ENCODE results near the gene DNAJC17. TPM values are rescaled to one million over a fixed set of nuclear protein-coding genes. Genes with fewer than 3 reads are reported as not detected.

DNAJC17 gene
- total RNA-seq, 6 experiments from 2014 or later, result 7.8 to 23.7 (median 17.7) TPM

- no peak for TF ChIP-seq POLR2A (IDR thresholded peaks at IDR 0.05)
- TF ChIP-seq, protein P1, sequence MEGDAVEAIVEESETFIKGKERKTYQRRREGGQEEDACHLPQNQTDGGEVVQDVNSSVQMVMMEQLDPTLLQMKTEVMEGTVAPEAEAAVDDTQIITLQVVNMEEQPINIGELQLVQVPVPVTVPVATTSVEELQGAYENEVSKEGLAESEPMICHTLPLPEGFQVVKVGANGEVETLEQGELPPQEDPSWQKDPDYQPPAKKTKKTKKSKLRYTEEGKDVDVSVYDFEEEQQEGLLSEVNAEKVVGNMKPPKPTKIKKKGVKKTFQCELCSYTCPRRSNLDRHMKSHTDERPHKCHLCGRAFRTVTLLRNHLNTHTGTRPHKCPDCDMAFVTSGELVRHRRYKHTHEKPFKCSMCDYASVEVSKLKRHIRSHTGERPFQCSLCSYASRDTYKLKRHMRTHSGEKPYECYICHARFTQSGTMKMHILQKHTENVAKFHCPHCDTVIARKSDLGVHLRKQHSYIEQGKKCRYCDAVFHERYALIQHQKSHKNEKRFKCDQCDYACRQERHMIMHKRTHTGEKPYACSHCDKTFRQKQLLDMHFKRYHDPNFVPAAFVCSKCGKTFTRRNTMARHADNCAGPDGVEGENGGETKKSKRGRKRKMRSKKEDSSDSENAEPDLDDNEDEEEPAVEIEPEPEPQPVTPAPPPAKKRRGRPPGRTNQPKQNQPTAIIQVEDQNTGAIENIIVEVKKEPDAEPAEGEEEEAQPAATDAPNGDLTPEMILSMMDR (IDR thresholded peaks at IDR 0.05), result no peak
- DNase-seq (no peak), ATAC-seq (no peak)
- Histone ChIP-seq H3K9me3 (no peaks in the 10 kb centered on the region), H3K4me1 (no peaks in the 10 kb centered on the region), H3K27me3 (no peaks in the 10 kb centered on the region), H3K4me3 (no peak overlapping the region), H3K27ac (no peak overlapping the region), H3K36me3 (no peaks in the 10 kb centered on the region)
- intact Hi-C loops (cut with DNase I), result no loop called here
- 86% methylated on average over 4 of the region's 4 CpGs for WGBS (ENCODE audit: insufficient coverage, low coverage, low lambda C conversion rate, missing lambda C conversion rate)
Observed at GRCh38 chr15:40826423-40827075, 19.3 kb upstream of the DNAJC17 start.

DNA sequence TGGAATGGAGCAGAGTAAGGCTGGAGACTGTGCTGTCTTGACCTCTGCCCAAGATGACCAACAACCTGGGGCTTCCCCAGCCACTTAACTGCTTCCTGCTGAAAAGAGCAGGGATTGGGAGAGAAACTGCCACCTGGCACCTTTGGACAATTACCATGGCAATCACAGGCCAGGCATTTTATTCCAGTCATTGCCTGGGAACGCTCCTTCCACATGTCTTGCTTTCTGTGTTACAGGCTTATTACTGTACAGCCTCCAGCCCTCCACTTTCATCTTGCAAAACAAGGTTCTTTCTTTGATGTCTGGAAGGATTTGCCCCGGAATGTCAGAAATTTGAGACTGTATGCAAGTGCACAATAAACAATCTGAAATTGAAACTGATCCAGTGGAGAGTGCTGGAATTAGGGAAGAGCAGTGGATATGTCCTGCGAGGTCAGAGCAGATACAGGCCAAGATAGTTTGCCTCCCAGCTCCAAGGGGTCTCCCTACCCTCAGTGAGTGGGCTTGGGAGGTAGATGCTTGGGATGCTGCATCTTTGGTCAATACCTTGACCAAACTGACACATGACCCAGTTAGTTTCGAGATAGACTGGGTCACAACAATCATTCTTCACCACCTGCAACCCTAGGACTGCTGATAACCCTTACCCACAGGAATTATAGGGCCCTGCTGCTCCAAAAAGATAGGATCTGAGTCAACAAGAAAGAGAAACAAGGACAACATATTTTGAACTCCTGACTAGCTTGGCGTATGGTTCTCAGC lies 18.6 kb upstream of the DNAJC17 start:
- intact Hi-C loops (cut with DNase I), result no loop called here
- WGBS (ENCODE audit: insufficient coverage, low coverage, low lambda C conversion rate, missing lambda C conversion rate), result 75% methylated on average over 4 of the region's 5 CpGs
- no peak overlapping the region for H3K4me3 ChIP-seq
- TF ChIP-seq, protein P1 (IDR thresholded peaks at IDR 0.05), result no peak
- no peak for TF ChIP-seq POLR2A (IDR thresholded peaks at IDR 0.05)
- no peaks in the 10 kb centered on the region for H3K27me3 ChIP-seq
- H3K36me3 ChIP-seq, result no peaks in the 10 kb centered on the region
- H3K4me1 ChIP-seq, result no peaks in the 10 kb centered on the region
- ATAC-seq (peak in 1 of 4 donors; percentile 22), DNase-seq (no peak)
- no peaks in the 10 kb centered on the region for H3K9me3 ChIP-seq
- no peak overlapping the region for H3K27ac ChIP-seq

- DNase-seq (no peak), ATAC-seq (no peak)
- WGBS (ENCODE audit: insufficient coverage, low coverage, low lambda C conversion rate, missing lambda C conversion rate), result 82% methylated on average over 1 of the region's 1 CpG
- Histone ChIP-seq H3K4me1 (no peaks in the 10 kb centered on the region), H3K9me3 (no peaks in the 10 kb centered on the region), H3K4me3 (no peak overlapping the region), H3K36me3 (no peaks in the 10 kb centered on the region), H3K27me3 (no peaks in the 10 kb centered on the region), H3K27ac (no peak overlapping the region)
- intact Hi-C loops (cut with DNase I), result no loop called here
- no peak for TF ChIP-seq POLR2A (IDR thresholded peaks at IDR 0.05)
- TF ChIP-seq, protein P1 (IDR thresholded peaks at IDR 0.05), result no peak
Observed at GRCh38 chr15:40823572-40824343, 16.5 kb upstream of the DNAJC17 start.

DNA sequence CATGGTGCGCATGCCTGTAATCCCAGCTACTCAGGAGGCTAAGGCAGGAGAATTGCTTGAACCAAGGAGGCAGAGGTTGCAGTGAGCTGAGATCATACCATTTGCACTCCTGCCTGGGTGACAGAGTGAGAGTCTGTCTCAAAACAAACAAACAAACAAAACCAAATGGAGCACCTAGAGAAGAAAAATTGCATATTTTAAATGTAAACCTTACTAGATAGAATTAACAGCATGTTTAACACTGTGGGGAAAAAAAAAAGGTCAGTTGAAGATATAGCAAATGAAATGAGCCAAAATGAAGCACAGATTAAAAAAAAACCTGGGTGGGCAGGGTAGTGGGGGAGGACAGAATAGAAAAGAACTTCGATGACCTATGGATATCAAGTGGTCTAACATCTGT lies 13.9 kb upstream of the DNAJC17 start:
- intact Hi-C loops (cut with DNase I), result no loop called here
- no peak overlapping the region for H3K4me3 ChIP-seq
- TF ChIP-seq, protein P1 (IDR thresholded peaks at IDR 0.05), result no peak
- TF ChIP-seq POLR2A (IDR thresholded peaks at IDR 0.05), result no peak
- H3K27me3 ChIP-seq, result no peaks in the 10 kb centered on the region
- no peak overlapping the region for H3K27ac ChIP-seq
- 80% methylated on average over 1 of the region's 2 CpGs for WGBS (ENCODE audit: insufficient coverage, low coverage, low lambda C conversion rate, missing lambda C conversion rate)
- no peaks in the 10 kb centered on the region for H3K36me3 ChIP-seq
- no peaks in the 10 kb centered on the region for H3K9me3 ChIP-seq
- DNase-seq (no peak), ATAC-seq (no peak)
- no peaks in the 10 kb centered on the region for H3K4me1 ChIP-seq
